ENCODE measurements around the gene LRRC26. TPM values are rescaled to one million over a fixed set of nuclear protein-coding genes. Genes with fewer than 3 reads are reported as not detected.
A peak's percentile ranks its signal among the peaks of the same experiment; 100 is the strongest.

LRRC26 gene
- total and polyA plus RNA-seq, 2 of the 13 experiments (the other 11 are each of a cell fraction or from before 2014, with no cell fraction given) = not detected

DNA sequence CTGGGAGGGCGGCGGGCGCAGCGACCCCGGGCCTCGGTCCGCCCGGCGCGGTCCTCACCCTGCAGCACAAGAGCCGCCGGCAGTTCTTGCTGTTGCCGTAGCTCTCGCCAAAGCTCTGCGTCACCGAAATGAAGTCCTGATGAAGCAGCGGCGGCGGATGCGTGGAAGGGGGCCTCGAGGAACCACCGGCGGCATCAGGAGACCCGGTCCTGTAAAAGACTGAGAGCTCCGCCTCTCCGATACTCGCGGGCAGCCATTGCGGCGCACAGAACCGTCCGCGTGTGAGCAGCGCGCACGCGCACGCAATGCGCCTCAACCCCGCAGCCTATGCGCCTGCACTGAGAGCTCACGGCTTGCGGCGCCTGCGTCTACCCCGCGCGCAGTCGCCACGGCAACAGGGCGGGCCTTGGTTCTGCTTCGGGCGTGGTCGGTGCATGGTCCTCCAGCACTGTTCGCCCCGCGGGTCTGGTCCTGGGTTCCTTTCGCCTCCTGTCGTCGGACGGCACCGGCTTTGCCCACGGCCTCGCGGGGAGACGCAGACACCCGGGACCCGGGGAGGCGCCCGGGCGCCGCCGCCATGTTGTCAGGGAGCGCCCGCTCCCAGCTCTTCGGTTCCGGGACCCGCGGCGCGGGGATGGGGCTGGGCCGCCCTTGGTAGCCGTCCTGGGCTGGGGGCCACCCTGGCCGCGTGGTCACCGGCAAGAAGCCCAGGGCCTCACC is 40.2 kb downstream of the LRRC26 start (continued):
- peak; percentile 23; the same call in 1 of the 2 replicates for TF ChIP-seq ISX (CRISPR knock-in tag; conservative IDR thresholded peaks at IDR 0.05)
- no peak for TF ChIP-seq ZBTB7A (CRISPR knock-in tag; IDR thresholded peaks at IDR 0.05)
- 0 out of 2 replicates have a peak, but pooled peaks have one; percentile 13 for TF ChIP-seq ZNF660 (CRISPR knock-in tag; IDR thresholded peaks at IDR 0.05; ENCODE audit: borderline replicate concordance, low read depth)
- TF ChIP-seq YY1 (IDR thresholded peaks at IDR 0.05; ENCODE audit: insufficient read depth, insufficient replicate concordance, low read depth, low read length) = peak; percentile 93
- TF ChIP-seq, protein P1, sequence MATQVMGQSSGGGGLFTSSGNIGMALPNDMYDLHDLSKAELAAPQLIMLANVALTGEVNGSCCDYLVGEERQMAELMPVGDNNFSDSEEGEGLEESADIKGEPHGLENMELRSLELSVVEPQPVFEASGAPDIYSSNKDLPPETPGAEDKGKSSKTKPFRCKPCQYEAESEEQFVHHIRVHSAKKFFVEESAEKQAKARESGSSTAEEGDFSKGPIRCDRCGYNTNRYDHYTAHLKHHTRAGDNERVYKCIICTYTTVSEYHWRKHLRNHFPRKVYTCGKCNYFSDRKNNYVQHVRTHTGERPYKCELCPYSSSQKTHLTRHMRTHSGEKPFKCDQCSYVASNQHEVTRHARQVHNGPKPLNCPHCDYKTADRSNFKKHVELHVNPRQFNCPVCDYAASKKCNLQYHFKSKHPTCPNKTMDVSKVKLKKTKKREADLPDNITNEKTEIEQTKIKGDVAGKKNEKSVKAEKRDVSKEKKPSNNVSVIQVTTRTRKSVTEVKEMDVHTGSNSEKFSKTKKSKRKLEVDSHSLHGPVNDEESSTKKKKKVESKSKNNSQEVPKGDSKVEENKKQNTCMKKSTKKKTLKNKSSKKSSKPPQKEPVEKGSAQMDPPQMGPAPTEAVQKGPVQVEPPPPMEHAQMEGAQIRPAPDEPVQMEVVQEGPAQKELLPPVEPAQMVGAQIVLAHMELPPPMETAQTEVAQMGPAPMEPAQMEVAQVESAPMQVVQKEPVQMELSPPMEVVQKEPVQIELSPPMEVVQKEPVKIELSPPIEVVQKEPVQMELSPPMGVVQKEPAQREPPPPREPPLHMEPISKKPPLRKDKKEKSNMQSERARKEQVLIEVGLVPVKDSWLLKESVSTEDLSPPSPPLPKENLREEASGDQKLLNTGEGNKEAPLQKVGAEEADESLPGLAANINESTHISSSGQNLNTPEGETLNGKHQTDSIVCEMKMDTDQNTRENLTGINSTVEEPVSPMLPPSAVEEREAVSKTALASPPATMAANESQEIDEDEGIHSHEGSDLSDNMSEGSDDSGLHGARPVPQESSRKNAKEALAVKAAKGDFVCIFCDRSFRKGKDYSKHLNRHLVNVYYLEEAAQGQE (IDR thresholded peaks at IDR 0.05; ENCODE audit: borderline replicate concordance in 1 of 2, low read depth in 1 of 2, low read length in 2 of 2) = peak in 1 of 2 experiments; percentile 71; a peak in 1 of 4 replicates
- no peak for TF ChIP-seq SIN3B (IDR thresholded peaks at IDR 0.05; ENCODE audit: low read length)
- TF ChIP-seq, protein P2, sequence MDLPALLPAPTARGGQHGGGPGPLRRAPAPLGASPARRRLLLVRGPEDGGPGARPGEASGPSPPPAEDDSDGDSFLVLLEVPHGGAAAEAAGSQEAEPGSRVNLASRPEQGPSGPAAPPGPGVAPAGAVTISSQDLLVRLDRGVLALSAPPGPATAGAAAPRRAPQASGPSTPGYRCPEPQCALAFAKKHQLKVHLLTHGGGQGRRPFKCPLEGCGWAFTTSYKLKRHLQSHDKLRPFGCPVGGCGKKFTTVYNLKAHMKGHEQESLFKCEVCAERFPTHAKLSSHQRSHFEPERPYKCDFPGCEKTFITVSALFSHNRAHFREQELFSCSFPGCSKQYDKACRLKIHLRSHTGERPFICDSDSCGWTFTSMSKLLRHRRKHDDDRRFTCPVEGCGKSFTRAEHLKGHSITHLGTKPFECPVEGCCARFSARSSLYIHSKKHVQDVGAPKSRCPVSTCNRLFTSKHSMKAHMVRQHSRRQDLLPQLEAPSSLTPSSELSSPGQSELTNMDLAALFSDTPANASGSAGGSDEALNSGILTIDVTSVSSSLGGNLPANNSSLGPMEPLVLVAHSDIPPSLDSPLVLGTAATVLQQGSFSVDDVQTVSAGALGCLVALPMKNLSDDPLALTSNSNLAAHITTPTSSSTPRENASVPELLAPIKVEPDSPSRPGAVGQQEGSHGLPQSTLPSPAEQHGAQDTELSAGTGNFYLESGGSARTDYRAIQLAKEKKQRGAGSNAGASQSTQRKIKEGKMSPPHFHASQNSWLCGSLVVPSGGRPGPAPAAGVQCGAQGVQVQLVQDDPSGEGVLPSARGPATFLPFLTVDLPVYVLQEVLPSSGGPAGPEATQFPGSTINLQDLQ (CRISPR knock-in tag; IDR thresholded peaks at IDR 0.05) = no peak; the same call in none of the 2 replicates
- peak; percentile 77; the same call in 1 of the 2 replicates for TF ChIP-seq KLF12 (CRISPR knock-in tag; IDR thresholded peaks at IDR 0.05; ENCODE audit: borderline replicate concordance)
- no peak for TF ChIP-seq NFRKB (IDR thresholded peaks at IDR 0.05)
- TF ChIP-seq, protein P3, sequence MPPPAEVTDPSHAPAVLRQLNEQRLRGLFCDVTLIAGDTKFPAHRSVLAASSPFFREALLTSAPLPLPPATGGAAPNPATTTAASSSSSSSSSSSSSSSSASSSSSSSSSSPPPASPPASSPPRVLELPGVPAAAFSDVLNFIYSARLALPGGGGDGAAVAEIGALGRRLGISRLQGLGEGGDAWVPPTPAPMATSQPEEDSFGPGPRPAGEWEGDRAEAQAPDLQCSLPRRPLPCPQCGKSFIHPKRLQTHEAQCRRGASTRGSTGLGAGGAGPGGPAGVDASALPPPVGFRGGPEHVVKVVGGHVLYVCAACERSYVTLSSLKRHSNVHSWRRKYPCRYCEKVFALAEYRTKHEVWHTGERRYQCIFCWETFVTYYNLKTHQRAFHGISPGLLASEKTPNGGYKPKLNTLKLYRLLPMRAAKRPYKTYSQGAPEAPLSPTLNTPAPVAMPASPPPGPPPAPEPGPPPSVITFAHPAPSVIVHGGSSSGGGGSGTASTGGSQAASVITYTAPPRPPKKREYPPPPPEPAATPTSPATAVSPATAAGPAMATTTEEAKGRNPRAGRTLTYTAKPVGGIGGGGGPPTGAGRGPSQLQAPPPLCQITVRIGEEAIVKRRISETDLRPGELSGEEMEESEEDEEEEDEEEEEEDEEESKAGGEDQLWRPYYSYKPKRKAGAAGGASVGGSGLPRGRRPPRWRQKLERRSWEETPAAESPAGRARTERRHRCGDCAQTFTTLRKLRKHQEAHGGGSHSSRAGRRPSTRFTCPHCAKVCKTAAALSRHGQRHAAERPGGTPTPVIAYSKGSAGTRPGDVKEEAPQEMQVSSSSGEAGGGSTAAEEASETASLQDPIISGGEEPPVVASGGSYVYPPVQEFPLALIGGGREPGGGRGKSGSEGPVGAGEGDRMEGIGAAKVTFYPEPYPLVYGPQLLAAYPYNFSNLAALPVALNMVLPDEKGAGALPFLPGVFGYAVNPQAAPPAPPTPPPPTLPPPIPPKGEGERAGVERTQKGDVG (CRISPR knock-in tag; IDR thresholded peaks at IDR 0.05; ENCODE audit: borderline replicate concordance) = no peak
- peak; percentile 23; the same call in 1 of the 2 replicates for TF ChIP-seq ZZZ3 (CRISPR knock-in tag; IDR thresholded peaks at IDR 0.05; ENCODE audit: borderline replicate concordance)
- TF ChIP-seq ZSCAN25 (CRISPR knock-in tag; IDR thresholded peaks at IDR 0.05) = no peak; the same call in 1 of the 2 replicates
- no peak; the same call in 1 of the 2 replicates for TF ChIP-seq ZNF792 (CRISPR knock-in tag; IDR thresholded peaks at IDR 0.05)
- no peak for TF ChIP-seq ZNF850 (CRISPR knock-in tag; conservative IDR thresholded peaks at IDR 0.05)
- no peak for TF ChIP-seq GABPA (IDR thresholded peaks at IDR 0.05; ENCODE audit: low read depth, low read length)
- no peak for TF ChIP-seq GABPA (CRISPR knock-in tag; IDR thresholded peaks at IDR 0.05; ENCODE audit: low read depth)
- TF ChIP-seq FLYWCH1 (CRISPR knock-in tag; IDR thresholded peaks at IDR 0.05) = no peak
- TF ChIP-seq, protein P4, sequence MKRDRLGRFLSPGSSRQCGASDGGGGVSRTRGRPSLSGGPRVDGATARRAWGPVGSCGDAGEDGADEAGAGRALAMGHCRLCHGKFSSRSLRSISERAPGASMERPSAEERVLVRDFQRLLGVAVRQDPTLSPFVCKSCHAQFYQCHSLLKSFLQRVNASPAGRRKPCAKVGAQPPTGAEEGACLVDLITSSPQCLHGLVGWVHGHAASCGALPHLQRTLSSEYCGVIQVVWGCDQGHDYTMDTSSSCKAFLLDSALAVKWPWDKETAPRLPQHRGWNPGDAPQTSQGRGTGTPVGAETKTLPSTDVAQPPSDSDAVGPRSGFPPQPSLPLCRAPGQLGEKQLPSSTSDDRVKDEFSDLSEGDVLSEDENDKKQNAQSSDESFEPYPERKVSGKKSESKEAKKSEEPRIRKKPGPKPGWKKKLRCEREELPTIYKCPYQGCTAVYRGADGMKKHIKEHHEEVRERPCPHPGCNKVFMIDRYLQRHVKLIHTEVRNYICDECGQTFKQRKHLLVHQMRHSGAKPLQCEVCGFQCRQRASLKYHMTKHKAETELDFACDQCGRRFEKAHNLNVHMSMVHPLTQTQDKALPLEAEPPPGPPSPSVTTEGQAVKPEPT (CRISPR knock-in tag; IDR thresholded peaks at IDR 0.05; ENCODE audit: low read depth) = no peak

Data from HepG2 (cell line).